ENCODE data around the gene STRADA.
"Not testable (repeated sequence)": the region's sequence is repeated elsewhere in the genome, so short reads cannot be mapped to it uniquely, and the experiment has no call there.

The STRADA gene

DNA sequence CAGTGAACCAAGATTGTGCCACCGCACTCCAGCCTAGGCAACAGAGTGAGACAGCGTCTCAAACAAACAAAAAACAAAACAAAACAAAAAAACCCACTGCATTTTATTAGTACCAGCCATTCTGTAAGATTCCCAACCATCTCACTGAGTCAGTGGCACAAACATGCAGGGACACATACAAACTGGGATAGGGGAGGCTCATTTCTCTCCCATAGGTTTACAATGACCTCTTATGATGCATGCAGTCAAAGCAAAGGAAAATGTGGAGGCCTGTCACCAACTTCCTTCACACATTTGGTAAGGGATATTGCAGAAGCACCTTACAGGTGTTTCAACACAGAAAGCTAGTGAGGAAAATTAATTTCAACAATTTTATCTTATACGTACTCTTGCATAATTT lies 12.4 kb upstream of the STRADA start:
- FAIRE-seq: no peak

DNA sequence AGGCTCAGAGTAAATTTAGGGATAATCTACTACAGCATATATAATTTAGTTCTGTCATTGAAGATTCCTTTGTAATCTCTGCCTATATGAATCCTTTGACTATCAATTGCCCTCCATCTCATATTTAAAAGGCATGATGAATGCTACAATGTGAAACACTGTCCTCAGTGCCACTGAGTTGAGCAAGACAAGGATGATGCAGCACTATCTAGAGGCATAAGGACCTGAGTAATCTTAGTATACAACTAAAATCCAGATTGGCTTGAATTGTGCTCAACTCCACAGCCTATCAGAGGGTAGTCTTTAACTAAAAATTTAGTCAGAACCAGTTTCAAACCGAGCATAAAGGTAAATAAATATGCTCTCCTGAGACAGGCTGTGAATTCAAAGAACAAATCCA lies 11.6 kb upstream of the STRADA start:
- no peak for FAIRE-seq

DNA sequence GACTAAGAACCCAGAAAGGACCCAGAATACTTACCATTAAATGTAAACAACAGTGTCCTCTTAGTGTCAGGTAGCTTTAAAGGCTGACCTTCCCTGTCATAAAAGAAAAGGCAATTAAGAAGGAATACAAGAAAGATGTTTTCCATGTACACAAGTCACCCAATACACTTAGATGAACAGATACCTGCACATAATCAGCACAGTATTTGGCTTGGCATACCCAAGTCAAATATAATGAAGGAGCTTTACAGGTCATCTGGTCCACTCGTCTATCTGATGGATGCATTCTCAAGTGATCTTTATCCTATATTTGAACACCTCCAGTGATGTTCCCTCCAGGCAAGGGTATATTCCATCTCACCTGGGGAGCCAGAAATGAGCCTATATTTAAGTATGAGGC lies 11.1 kb upstream of the STRADA start:
- no peak for FAIRE-seq

DNA sequence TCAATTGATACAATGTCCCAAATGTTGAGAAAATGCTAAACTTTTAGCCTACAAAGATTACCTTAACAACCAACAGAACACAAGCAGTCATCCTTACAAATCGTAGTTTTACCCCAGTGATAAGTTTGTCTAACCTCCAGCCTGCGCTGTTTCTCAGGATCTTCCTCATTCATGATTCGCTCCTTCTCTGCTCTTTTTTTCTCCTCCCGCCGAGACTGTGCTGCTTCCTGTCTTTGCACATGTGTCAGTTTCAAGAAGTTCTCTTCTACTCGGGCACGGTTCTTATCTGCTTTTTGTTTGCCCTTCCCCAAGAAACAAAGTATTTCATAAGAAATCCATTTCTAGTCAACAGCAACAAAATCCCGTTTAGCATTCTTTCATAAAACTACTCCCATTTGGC lies 10.2 kb upstream of the STRADA start:
- no peak for FAIRE-seq

DNA sequence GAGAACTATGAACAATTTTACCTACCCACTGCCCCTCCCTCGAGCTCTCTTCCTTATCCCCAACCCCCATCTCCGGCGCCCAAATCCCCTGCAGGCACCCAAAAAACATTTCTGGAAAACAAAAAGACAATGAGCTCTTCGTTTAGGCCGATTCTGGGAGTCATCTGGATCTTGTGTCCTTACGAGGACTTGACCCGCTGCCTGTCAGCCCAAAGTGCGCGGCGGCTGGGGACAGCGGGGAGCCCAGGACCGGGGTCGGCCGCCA lies 524 bp downstream of the STRADA start:
- no peak for FAIRE-seq

DNA sequence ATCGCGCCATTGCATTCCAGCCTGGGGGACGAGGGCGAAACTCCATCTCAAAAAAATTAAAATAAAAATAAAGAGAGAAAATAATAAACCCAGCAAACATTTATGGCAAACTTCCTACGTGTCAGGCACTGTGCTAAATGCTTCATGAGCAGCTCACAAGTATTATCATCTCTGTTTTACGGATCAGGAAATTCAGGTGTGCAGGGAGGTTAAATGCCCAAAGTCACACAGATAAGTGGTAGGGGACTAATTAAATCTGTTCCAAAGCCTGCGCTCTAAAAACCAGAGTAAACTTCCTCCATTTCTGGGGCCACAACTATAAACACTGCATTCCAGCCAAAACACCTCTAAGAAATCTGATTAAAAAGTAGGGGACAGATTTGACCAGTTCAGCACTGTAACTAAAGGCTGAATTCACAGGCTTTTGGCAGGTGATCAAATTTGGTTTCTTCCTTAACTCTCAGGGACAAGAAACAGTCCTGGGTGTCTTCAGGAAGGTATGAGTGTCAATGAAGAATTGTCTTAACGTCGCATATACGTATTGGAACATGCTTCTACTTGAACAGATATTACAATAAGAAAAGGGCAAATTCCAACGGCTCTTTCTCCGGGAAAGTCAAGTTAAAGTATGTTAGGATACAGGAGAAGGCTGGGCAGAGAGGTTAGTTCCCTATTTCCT lies 996 bp downstream of the STRADA start:
- FAIRE-seq: no peak

DNA sequence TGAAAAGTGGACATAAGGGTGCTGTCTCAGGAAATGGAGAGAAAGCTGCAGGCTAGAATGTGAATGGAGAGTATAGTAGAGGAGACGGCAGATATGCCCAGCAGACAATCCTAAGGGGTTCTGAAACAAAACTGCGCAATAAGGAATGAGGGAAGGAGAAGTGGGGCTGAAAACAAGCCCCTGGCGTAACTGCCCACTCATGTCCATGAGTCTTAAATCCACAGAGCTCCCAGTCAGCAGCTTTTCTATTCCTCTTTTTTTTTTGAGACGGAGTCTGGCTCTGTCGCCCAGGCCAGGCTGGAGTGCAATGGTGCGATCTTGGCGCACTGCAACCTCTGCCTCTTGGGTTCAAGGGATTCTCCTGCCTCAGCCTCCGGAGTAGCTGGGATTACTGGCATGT lies 5.9 kb downstream of the STRADA start:
- FAIRE-seq: no peak

DNA sequence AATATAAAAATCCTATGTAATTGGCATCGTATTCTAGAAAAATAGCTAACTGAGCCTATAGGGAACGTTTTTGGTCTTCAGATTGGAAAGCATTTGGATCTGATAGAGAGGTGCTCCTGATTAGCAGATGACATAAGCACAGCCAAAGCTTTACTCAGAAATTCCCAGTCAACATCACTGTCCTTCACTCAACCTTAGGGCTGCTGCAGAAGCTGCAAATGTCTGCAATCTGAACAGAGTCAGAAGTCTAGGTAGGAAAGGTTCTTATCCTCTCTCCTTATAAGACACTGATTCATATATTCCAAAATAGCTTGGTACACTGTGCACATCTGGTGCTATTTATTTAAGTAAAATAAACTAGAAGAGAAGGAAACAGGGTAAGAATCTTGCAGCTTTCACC lies 19.2 kb downstream of the STRADA start:
- FAIRE-seq: no peak

DNA sequence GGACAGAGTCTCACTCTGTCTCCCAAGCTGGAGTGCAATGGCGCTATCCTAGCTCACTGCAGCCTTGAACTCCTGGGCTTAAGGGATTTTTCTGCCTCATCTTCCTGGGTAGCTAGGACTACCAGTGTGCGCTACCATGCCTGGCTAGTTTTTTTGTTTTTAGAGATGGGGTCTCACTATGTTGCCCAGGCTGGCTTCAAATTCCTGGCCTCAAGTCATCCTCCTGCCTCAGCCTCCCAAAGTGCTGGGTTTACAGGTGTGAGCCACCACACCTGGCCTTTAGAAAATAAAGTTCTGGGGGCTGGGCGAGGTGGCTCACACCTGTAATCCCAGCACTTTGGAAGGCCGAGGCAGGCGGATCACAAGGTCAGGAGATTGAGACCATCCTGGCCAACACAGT lies 21.4 kb downstream of the STRADA start:
- FAIRE-seq: not testable (repeated sequence)

DNA sequence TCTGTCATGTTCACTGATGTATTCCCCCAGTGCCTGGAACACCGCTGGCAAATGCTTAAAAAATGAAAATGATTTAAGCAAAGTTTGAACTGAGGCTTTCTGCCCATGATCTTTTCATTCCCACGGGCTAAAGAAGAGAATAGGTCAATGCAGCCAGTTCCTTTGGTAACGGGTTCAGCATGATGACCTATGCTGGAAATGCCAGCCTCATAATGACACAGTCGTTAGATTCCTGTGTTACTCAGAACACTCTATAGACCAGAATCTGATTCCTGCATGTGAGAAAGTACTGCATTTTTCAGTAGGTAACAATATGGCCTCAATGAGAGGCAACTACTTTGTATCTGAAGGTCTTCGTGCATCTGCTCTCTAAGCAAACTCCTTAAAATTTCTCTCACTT lies 22.6 kb downstream of the STRADA start:
- no peak for FAIRE-seq

DNA sequence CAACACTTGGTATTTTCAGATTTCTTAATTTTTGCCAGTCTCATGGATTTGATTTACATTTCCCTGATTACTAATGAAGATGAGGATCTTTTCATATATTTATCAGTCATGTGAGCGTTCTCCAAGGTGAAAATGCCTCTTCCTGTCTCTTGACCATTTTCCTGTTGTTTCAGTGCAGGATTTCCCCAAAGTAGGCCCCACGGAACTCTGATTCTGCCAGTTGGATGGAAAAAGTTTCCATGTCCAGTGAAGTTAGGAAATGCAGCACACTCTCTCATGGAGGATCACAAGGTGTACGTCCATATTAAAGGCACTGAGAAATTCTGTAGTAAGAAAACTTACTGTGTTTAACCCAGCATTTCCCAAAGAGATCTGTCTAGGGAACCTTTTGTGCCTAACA lies 25.2 kb downstream of the STRADA start:
- no peak for FAIRE-seq

DNA sequence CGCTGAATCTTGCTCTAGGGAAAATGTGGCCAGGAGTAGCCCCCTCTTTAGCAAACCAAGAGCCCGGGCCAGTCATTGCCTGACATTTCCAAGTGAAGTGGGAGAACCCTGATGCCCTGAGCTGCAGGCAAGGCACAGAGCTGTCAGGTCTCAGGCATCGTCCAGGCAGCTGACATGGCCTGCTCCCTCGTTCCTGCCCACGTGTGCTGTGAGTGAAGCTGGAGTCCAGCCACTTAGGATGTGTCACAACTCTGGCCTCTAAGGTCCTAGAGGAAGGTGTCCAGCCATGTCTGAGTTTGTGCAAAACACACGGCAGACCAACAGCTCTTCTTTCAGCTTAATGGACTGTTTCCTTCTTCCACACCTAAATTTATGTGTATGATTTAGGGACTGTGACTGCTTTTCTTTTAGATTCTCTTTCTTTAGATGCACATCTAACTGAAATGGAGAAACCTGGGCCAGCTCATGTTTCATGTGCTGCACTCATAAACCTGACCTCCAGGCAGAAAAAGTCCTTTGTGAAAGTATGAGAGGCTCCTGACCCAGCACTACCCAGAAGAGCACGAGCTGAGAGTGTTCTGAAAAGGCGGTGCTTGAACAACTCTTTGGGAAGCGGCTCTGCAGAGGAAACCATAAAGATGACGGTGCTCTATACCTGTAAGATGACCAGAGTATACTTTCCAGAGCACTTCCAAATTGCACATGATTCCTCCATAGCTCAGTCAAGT lies 26.9 kb downstream of the STRADA start:
- no peak for FAIRE-seq

DNA sequence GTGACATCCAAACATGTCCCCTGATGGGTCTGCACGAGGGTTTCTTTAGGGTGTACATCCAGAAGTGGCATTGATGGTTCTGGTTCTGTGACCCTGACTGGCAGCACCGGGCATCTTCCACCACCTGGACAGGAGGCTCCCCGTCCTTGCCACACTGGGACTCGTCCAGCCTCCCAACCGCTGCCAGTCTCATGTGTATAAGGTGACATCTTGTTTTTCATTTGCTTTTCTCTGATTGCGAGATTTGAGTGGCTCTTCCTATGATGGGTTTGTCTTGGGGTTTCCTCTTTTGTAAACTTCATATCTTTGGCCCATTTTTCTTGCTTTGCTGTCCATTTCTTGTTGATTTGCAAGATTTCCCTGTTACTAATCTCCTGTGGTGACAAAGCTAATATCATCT lies 32.5 kb downstream of the STRADA start:
- no peak for FAIRE-seq

DNA sequence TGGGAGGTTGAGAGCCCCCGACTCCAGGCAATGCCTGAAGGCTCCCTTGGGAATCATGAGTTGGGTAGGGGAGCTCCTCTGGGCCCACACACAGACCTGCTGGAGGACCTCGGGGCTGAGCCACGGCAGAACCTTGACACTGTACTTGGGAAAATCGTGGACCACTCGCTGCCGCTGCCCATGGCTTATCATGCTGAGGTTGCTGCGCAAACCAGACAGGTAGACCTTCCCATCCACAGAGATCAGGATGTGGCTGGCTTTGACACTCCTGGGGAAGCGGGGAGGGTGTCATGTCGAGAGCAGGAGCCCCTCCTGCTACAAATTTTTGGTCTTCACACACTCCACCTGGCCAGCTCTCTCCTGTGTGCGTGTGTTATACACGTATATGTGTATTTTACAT lies 34.4 kb downstream of the STRADA start:
- FAIRE-seq: no peak

DNA sequence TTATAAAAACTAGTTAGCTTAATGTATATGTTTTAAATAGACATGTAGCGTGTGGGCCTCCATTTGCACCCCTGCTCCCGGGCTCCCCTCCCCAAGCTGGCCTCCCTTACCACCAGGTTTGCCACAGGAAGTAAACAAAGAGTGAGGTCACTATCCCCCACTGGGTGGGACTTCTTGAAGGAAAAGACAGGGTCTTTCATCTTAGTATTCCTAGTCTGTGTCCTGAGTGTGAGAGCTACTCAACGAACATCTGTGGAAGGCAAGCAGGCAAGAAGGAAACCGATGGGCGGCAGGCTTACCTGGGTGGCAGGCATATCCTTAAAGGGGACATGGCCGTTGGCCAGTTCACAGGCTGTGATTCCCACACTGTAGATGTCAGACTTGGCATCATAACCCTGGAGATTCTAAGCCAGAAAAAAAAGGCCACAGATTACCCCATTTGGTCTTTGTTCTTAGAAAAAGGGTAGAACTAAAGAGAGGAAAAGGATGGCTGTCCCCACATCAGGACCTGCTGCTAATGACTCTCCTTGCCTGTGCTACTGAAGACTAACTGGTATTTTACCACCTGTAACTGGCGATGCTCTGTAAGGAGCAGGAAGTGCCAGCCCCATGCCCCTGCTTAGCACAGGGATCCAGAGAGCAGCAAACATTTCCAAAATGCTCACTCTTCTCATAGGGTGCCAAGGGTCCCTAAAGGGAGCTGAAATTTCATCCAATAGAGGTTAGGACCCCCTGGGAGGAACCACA lies 35.1 kb downstream of the STRADA start:
- no peak for FAIRE-seq

DNA sequence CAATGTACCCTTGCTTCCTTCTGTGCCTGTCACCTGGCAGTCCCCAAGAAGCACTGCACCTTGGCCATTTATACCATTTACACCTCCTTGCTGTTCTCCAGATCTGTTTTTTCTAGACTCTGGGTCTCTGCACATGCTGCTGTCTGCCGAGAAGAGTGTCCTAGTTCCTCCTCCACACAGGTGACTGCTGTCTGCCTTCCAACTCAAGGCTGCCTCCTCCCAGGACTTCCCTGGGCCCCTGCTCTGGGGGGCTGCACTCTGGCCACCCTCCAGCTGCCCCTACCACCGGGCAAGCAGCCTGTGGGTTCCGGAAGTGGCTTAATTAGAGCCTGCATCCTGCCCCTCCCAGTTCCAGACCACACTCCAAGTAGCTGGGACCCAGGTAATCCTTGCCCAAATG lies 35.9 kb downstream of the STRADA start:
- no peak for FAIRE-seq

DNA sequence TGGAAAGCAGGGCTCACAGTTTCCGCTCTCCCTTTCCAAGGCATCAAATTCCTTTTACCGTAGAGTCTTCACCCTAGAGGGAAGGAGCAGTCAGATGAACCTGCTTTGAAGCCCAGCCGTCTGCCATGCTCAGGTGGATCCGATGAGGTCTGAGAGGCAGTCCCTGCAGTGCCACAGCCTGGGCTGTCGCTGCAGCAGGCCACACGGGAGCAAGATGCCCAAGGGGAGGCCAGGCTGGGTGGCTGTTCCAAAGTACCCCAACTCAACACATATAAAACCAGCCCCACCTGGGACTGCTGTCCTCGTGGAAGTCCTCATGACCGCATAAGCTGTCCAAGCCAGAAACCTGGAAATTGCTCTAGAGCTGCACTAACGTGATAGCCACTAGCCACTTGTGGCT lies 36.8 kb downstream of the STRADA start:
- no peak for FAIRE-seq

DNA sequence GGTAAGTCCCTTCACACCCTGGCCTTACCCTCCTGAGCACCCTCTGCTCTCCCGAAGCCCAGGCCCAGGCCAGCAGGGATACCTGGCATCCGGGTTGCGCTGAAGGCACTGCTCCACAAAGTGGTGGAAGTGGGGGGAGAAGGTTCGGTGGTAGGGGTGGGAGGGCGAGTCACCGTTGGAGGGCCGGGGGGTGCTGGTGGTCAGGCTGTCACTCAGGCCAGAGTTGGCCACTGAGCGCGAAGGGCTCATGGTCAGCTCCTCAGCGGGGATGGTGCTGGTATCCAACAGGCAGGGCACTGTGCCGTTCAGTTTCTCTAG lies 37.4 kb downstream of the STRADA start:
- no peak for FAIRE-seq

DNA sequence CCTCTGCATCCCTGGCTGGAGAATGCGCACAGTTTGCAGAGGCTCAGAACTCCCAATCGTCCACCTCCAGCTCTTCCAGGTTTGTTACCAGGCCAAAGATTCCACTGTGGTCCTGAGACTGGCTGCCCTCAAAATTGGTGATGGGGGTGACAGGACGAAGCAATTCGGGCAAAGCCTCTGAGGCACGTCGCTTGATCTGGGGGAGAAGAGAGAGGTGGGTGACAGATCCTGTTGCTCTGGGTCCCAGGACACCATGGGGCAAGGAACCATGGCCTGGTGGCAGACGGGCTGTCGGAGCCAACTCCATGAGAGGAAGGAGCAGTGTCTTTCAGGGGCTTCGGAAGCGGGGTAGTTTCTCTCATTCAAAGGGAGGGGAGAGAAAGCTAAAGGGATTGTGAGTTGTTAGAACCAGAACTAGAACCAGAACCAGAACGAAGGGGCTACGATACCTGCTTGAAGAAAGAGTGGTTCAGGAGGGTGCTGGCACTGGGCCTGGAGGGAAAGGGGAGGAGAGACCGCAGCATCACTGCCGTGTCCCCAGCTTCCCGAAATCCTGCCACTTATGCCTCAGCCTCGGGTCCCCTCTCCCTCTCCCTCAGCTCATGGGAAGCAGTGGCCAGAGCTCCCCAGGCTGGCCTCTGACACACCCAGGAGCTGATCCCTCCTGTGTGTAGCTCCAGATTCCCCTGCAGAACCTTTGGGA lies 37.9 kb downstream of the STRADA start:
- no peak for FAIRE-seq

DNA sequence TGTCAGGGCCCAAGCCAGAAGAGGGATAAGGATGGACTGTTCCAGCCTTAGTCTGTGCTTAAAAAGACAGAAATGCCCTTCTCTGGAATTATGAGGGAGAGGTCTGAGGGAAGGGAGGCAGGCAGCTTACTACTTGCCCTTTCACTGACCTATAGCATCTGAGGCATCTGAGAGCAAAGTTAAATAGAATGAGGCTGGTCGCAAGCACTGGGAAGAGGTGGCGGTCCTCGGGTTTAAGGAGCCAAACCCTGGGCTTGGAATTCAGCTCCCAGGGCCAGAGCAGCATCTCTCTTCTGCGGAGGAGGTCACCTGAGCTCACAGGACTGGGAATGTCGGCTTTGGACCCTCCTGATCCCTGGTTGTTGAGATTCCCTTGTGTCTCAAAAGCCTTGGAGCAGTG lies 38.6 kb downstream of the STRADA start:
- no peak for FAIRE-seq

DNA sequence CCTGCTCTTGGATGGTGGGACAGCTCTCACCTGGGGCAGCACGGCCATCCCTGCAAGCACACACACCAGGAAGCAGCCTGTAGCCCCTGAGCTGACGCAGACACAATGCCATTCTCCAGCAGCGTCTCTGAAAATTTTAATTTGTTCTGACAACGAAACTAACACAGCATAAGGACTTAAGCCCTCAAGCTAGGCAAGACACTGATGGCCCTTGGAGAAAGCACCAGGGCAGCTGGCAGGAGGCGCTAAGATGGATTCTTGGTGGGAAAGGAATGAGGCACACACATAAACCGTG lies 38.9 kb downstream of the STRADA start:
- FAIRE-seq: no peak

DNA sequence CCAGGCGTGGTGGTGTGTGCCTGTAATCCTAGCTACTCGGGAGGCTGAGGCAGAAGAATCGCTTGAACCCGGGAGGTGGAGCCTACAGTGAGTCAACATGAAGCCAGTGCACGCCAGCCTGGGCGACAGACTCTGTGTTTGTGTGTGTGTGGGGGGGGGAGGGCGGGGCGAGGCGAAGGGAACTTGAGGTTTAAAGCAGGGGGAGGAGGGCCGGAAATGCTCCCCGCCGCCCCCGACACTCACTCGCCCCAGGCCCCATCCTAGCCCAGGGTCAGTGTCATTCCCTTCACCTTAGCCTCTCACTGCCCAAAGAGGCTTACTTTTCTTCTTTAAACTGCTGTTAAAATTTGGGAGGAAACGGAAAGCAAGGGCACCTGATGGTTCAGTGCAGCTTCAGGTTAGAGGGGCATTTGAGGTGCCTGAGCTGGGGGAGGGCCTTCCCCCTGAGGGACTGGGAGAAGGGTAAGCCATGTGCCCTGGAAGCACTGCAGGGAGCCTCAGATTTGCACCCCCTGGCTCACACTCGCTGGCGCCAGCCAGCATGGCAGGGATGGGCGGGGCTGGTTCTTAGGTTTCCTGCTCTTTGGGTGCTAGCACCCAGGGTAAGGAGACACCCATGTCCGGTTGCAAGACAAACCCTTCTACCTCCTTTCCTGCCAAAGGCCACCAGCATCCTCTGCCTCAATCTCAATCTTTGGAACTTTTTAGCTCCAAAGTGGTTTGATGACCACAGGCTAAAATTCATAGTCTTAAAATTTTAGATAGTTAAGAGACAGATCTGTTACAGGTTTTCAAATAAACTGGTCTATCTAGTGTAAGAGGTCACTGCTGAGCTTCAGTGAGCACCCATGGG lies 39.5 kb downstream of the STRADA start:
- FAIRE-seq: no peak

DNA sequence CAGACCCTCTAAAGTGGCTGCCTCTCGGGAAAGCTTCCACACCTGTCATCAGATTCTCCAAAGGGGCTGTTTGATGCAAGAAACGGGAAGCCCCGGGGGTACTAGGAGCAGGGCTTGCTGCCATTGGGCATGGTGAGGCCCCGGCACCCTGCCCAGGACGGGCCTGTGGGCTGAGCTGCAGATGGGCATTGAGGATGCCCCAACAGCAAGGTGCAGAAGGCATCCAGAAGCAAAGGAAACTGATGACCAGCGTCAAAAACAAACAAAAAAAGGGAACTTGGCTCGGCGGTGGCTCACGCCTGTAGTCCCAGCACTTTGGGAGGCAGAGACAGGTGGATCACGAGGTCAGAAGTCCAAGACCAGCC lies 40.2 kb downstream of the STRADA start:
- FAIRE-seq: no peak
